ENCODE measurements around the gene ZCCHC10. TPM values are rescaled to one million over a fixed set of nuclear protein-coding genes. Genes with fewer than 3 reads are reported as not detected.

ZCCHC10 gene
- polyA plus RNA-seq, 1 experiment, result 21.1 TPM

- DNase-seq (ENCODE audit: low read depth), result no peak
- no peak for TF ChIP-seq CTCF (IDR thresholded peaks at IDR 0.05; ENCODE audit: insufficient read depth, low read depth, low read length)
- Histone ChIP-seq H3K36me3 (ENCODE audit: control insufficient read depth, insufficient read depth, low read length) (peaks cover 9% of the 10 kb centered on the region), H3K4me3 (ENCODE audit: low read depth, low read length) (no peak overlapping the region), H3K27me3 (ENCODE audit: control insufficient read depth, insufficient read depth, low read length) (no peaks in the 10 kb centered on the region)
- ChIA-PET CTCF (no interaction called here), POLR2A (no interaction called here)
Observed at GRCh38 chr5:133065471-133065870, 39.1 kb upstream of the ZCCHC10 start.

GRCh38 chr5:133063965-133064364 is 37.6 kb upstream of the ZCCHC10 start:
- Histone ChIP-seq H3K4me3 (ENCODE audit: low read depth, low read length) (no peak overlapping the region), H3K27me3 (ENCODE audit: control insufficient read depth, insufficient read depth, low read length) (no peaks in the 10 kb centered on the region), H3K36me3 (ENCODE audit: control insufficient read depth, insufficient read depth, low read length) (peaks cover 4% of the 10 kb centered on the region)
- POLR2A ChIA-PET, result no interaction called here
- CTCF ChIA-PET, result no interaction called here
- no peak for TF ChIP-seq CTCF (IDR thresholded peaks at IDR 0.05; ENCODE audit: insufficient read depth, low read depth, low read length)
- DNase-seq (ENCODE audit: low read depth), result no peak

- no peak for TF ChIP-seq CTCF (IDR thresholded peaks at IDR 0.05; ENCODE audit: insufficient read depth, low read depth, low read length)
- Histone ChIP-seq H3K4me3 (ENCODE audit: low read depth, low read length) (no peak overlapping the region), H3K27me3 (ENCODE audit: control insufficient read depth, insufficient read depth, low read length) (no peaks in the 10 kb centered on the region), H3K36me3 (ENCODE audit: control insufficient read depth, insufficient read depth, low read length) (peaks cover 1% of the 10 kb centered on the region; the same call in 1 of the 2 replicates)
- DNase-seq (ENCODE audit: low read depth), result no peak
- CTCF ChIA-PET, result no interaction called here
- POLR2A ChIA-PET, result no interaction called here
Observed at GRCh38 chr5:133062276-133062675, 35.9 kb upstream of the ZCCHC10 start.

- Histone ChIP-seq H3K27me3 (ENCODE audit: control insufficient read depth, insufficient read depth, low read length) (no peaks in the 10 kb centered on the region), H3K4me3 (ENCODE audit: low read depth, low read length) (no peak overlapping the region), H3K36me3 (ENCODE audit: control insufficient read depth, insufficient read depth, low read length) (no peaks in the 10 kb centered on the region)
- TF ChIP-seq CTCF (IDR thresholded peaks at IDR 0.05; ENCODE audit: insufficient read depth, low read depth, low read length), result no peak
- DNase-seq (ENCODE audit: low read depth), result no peak
- POLR2A ChIA-PET, result no interaction called here
- CTCF ChIA-PET, result interaction anchor here (1.0 kb wide), 1 partner anchor 16 kb away, joined by 3 read pairs; no protein-coding TSS in a partner anchor
Observed at GRCh38 chr5:133059621-133060020, 33.3 kb upstream of the ZCCHC10 start.

- Histone ChIP-seq H3K27me3 (ENCODE audit: control insufficient read depth, insufficient read depth, low read length) (no peaks in the 10 kb centered on the region), H3K36me3 (ENCODE audit: control insufficient read depth, insufficient read depth, low read length) (no peaks in the 10 kb centered on the region), H3K4me3 (ENCODE audit: low read depth, low read length) (no peak overlapping the region)
- no peak for TF ChIP-seq CTCF (IDR thresholded peaks at IDR 0.05; ENCODE audit: insufficient read depth, low read depth, low read length)
- no peak for DNase-seq (ENCODE audit: low read depth)
- POLR2A ChIA-PET, result no interaction called here
- CTCF ChIA-PET, result no interaction called here
Observed at GRCh38 chr5:133056891-133057290, 30.5 kb upstream of the ZCCHC10 start.

Data from BJ (cell line).